Tibial artery (tissue), 4 donors: ENCODE data around the gene COX14.

Experiments used
- DNase-seq, 2 donors: peaks; one replicate each; pipeline ENCODE4 v3.0.0-alpha.2; 2019
- H3K27ac ChIP-seq, 2 donors: fragments of 200-600 bp; sonication (generic) in 1 of 2; 1 replicate in 1 of 2; 2 replicates in 1 of 2; pipeline ENCODE4 v1.5.1; 2018 to 2019; ENCODE audit warnings: mild to moderate bottlenecking in 1 of 2
- H3K27me3 ChIP-seq, 2 donors: fragments of 200-600 bp; sonication (generic) in 1 of 2; one replicate each; pipeline versions ENCODE4 v1.5.1 to v1.6.0; 2016 to 2019
- H3K36me3 ChIP-seq, 3 donors: fragments of 200-600 bp; sonication (generic) in 2 of 3; one replicate each; pipeline ENCODE4 v1.5.1; 2016 to 2019; ENCODE audit warnings: mild to moderate bottlenecking in 2 of 3
- H3K4me1 ChIP-seq, 4 donors: fragments of 200-600 bp; sonication (generic) in 2 of 4; 1 replicate in 3 of 4; 2 replicates in 1 of 4; pipeline ENCODE4 v1.5.1; 2016 to 2019
- H3K4me3 ChIP-seq, 2 donors: fragments of 200-600 bp; sonication (generic) in 1 of 2; 1 replicate in 1 of 2; 2 replicates in 1 of 2; pipeline ENCODE4 v1.5.1; 2018 to 2019; ENCODE audit warnings: mild to moderate bottlenecking in 2 of 2
- H3K9me3 ChIP-seq, 3 donors: fragments of 200-600 bp; sonication (generic) in 1 of 3; one replicate each; pipeline ENCODE4 v1.5.1; 2016 to 2019
- intact Hi-C: fragments of 100-400 bp; cut with DNase I; formaldehyde crosslinking; loops from one replicate; pipeline ENCODE4 v1.15.0; 2023; ENCODE audit warnings: low total_unique reads
- TF ChIP-seq, protein P1 (sequence below), 2 experiments: fragments of 200-600 bp in 1 of 2; fragments of 450-650 bp in 1 of 2; IDR thresholded peaks; one replicate each; pipeline ENCODE4 v1.5.1; 2017 to 2019; ENCODE audit warnings: antibody characterized with exemption in 2 of 2, mild to moderate bottlenecking in 1 of 2, moderate library complexity in 1 of 2

The COX14 gene

DNA sequence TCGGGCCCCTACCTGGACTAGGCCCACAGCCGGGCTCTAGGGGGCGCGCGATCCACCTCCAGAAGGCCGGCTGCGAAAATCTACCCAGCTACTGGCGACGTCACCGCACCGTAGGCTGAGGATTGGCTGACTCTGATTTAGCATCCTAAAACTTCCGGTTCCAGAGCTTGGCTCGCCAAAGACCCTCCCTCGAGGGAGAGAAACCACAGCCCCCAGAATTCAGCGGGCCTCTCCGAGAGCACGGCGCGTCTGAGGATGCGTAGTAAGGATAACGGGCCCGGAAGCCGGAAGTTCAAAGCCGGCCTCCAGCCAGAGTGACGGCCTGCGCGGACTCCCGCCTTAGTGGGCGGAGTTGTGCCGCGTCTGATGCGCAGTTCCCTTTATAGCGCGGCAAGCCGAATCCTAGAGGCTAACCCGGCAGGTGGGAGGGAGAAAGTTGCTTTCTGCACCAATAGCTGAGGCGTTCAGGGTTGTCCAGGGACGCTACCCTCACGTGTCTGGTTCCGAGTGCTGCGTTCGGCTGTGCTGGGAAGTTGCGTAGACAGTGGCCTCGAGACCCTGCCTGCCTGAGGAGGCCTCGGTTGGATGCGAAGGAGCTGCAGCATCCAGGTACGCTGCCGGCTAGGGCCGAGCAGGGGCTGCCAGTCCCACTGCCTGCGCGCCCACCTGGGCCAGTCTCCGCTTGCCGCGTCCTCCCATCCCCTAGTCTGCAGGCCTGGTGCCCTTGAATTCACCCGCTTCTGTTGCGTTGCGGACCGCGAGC lies at the start of gene COX14:
Gene COX14 (plus strand): TSS at position 544 of the 763 bp plus-strand sequence. CDS start 7,808 bp downstream, outside the sequence.
- Histone ChIP-seq H3K4me3 (peak within 1 kb of the TSS; percentile 75 to 99), H3K9me3 (no peaks in the 10 kb centered on the region), H3K4me1 (peaks cover 0 to 61% (median 47%) of the 10 kb centered on the region in 4 donors), H3K27ac (peak within 1 kb of the TSS; percentile 97 to 99), H3K27me3 (no peaks in the 10 kb centered on the region), H3K36me3 (peaks cover 0 to 7% (median 0%) of the 10 kb centered on the region in 3 donors)
- intact Hi-C loops: loop anchor here (2.0 to 5.0 kb wide), 2 partner anchors 27 to 55 kb away; partner anchors contain the start of genes CERS5 and SMARCD1
- TF ChIP-seq, protein P1, sequence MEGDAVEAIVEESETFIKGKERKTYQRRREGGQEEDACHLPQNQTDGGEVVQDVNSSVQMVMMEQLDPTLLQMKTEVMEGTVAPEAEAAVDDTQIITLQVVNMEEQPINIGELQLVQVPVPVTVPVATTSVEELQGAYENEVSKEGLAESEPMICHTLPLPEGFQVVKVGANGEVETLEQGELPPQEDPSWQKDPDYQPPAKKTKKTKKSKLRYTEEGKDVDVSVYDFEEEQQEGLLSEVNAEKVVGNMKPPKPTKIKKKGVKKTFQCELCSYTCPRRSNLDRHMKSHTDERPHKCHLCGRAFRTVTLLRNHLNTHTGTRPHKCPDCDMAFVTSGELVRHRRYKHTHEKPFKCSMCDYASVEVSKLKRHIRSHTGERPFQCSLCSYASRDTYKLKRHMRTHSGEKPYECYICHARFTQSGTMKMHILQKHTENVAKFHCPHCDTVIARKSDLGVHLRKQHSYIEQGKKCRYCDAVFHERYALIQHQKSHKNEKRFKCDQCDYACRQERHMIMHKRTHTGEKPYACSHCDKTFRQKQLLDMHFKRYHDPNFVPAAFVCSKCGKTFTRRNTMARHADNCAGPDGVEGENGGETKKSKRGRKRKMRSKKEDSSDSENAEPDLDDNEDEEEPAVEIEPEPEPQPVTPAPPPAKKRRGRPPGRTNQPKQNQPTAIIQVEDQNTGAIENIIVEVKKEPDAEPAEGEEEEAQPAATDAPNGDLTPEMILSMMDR (IDR thresholded peaks at IDR 0.05): peak; percentile 83 to 89
- peak; percentile 99 to 100 for DNase-seq

DNA sequence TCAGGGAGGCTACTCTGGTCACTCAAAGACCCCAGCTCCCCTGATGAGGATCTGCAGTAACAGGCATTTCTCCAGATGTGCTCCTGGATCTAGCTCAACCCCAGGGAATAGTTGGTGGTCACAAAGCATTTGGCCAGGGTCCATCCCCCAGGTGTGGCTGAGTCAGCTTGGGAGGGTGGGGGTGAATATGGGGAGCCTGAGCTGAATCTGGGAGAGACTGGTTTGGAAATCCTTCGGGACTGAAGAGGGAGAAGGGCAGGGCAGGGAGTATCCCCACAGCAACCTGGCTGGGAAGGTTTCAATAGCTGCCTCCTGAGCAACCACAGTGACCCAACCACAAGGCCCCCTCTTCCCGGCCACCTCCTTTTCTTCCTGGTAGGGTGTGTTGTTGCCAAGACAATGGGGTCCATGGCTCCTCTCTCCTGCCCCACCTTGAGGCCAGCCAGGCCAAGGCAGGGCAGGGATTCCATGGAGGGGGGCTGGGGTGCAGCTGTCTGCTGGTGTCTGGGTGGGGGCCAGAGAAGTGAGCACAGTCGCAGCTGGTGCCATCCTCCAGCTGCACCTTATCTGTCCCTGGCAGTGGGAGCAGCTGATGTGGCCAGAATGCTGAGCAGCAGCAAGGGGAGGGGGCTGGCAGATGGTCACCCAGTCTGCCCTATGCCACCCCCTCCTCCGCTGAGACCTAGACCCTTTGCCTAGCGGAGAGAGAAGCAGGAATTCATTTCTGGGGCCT lies 49.1 kb upstream of the COX14 start:
- peaks cover 0 to 18% (median 6%) of the 10 kb centered on the region in 4 donors for H3K4me1 ChIP-seq
- peaks cover 0 to 3% of the 10 kb centered on the region in 2 donors for H3K27me3 ChIP-seq
- H3K9me3 ChIP-seq: no peaks in the 10 kb centered on the region
- H3K4me3 ChIP-seq: no peak overlapping the region
- no peaks in the 10 kb centered on the region for H3K36me3 ChIP-seq
- intact Hi-C loops: no loop called here
- H3K27ac ChIP-seq: no peak overlapping the region
- DNase-seq: no peak
- TF ChIP-seq, protein P1 (IDR thresholded peaks at IDR 0.05): no peak

DNA sequence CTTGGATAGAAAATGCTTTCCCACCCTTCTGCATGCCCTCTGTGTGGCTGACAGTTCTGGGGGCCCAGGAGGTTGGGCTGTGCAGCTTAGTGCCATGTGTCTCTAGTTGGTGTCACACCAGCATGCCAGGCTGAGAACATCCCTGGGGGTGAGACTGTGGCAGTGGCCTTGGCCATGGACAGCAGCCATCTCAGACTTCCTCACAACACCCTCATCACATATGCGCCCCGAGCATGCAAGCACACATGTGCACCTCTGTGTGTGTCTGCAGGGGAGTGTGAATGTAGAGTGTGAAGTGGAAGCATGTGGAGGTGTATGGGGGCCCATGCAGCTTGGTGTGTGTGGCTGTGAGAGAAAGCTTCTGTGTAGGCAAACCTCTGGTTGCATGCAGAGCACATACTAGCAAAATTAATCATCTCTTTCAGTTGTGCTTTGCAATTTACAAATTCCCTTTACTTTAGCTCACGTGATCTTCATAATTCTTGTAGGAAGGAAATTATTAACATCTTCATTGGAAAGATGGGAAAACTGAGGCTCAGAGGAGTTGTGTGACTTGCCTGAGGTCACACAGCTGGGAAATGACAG lies 46.2 kb upstream of the COX14 start:
- Histone ChIP-seq H3K4me3 (no peak overlapping the region), H3K36me3 (no peaks in the 10 kb centered on the region), H3K27ac (peak overlapping the region in 1 of 2 donors; percentile 8), H3K27me3 (no peaks in the 10 kb centered on the region), H3K4me1 (peaks cover 0 to 13% (median 4%) of the 10 kb centered on the region in 4 donors), H3K9me3 (no peaks in the 10 kb centered on the region)
- intact Hi-C loops: no loop called here
- TF ChIP-seq, protein P1 (IDR thresholded peaks at IDR 0.05): no peak
- no peak for DNase-seq

DNA sequence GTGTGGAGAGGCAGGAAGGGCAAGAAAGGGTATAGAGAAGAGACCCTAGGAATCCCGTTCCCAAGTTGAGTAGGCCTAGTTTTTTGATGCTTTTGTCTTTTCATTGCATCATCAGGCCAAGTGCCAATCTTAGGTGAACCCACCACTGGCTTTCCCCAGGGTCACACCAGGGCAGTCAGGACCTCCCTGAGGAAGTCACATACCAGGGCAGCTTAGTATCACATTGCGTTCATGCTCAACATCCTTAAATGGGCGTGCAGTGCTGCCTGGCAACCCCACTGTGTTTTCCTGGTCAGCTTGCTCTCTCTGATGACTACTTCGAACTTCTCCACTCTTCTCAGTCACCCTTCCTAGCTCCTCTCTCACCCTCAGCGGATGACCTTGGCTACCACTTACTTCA lies 45.6 kb upstream of the COX14 start:
- H3K36me3 ChIP-seq: no peaks in the 10 kb centered on the region
- H3K4me1 ChIP-seq: peaks cover 0 to 13% (median 4%) of the 10 kb centered on the region in 4 donors
- no peak overlapping the region for H3K4me3 ChIP-seq
- H3K27ac ChIP-seq: peak overlapping the region; percentile 8 to 58
- DNase-seq: peak in 1 of 2 donors; percentile 80
- no peaks in the 10 kb centered on the region for H3K9me3 ChIP-seq
- intact Hi-C loops: no loop called here
- TF ChIP-seq, protein P1 (IDR thresholded peaks at IDR 0.05): no peak
- no peaks in the 10 kb centered on the region for H3K27me3 ChIP-seq

DNA sequence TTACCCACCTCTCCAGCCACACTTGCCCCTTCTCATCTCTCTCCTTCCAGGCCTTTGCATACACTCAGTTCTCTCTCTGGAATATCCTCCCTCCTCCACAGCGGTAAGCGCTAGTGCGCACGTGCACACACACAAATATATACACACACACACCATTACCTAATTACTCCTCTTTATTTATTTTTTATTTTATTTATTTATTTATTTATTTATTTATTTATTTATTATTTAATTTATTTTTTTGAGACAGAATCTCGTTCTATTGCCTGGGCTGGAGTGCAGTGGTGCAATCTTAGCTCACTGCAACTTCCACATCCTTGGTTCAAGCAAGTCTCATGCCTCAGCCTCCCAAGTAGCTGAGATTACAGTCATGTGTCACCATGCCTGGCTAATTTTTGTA lies 43.0 kb upstream of the COX14 start:
- no peak overlapping the region for H3K4me3 ChIP-seq
- no peaks in the 10 kb centered on the region for H3K36me3 ChIP-seq
- intact Hi-C loops: no loop called here
- TF ChIP-seq, protein P1 (IDR thresholded peaks at IDR 0.05): no peak
- no peak overlapping the region for H3K27ac ChIP-seq
- H3K4me1 ChIP-seq: peaks cover 0 to 13% (median 4%) of the 10 kb centered on the region in 4 donors
- H3K27me3 ChIP-seq: no peaks in the 10 kb centered on the region
- no peak for DNase-seq
- H3K9me3 ChIP-seq: no peaks in the 10 kb centered on the region
